ENCODE data around the gene SOD2. TPM values are rescaled to one million over a fixed set of nuclear protein-coding genes. Genes with fewer than 3 reads are reported as not detected.
"Not testable (repeated sequence)": the region's sequence is repeated elsewhere in the genome, so short reads cannot be mapped to it uniquely, and the experiment has no call there.

Gene SOD2
- total RNA-seq, 1 donor from 2014 or later, result 100 TPM

- Mint-ChIP-seq H3K36me3 (peaks cover 5% of the 10 kb centered on the region), H3K27me3 (no peaks in the 10 kb centered on the region), H3K27ac (no peak overlapping the region), H3K4me3 (no peak overlapping the region), H3K9me3 (no peaks in the 10 kb centered on the region), H3K4me1 (ENCODE audit: unreplicated experiment) (no peaks in the 10 kb centered on the region)
- DNase-seq (ENCODE audit: extremely low spot score, unreplicated experiment), result no peak
- no peak for TF ChIP-seq CTCF (conservative IDR thresholded peaks at IDR 0.05)
Observed at GRCh38 chr6:159715166-159715565, 22.1 kb upstream of the SOD2 start.

DNA sequence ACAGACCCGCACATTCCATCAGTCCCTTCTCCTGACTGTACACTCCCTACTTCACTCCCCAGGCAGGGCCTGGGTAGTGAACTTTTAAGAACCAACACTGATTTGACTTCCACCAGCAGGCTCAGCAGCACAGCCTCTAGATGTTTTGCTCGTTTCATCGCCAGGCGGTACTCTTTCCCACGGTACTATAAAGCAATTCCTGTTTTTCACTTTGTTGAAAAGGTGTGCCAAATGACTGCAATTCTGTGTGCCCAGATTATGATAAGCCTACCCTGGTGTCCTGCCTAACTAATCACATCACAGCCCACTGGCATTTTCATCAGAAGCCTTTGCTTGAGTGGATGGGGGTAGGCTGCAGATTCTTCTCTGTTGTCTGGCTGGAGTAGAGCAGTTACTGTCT is 21.4 kb upstream of the SOD2 start:
- Mint-ChIP-seq H3K4me1 (ENCODE audit: unreplicated experiment) (no peaks in the 10 kb centered on the region), H3K27ac (no peak overlapping the region), H3K4me3 (no peak overlapping the region), H3K27me3 (no peaks in the 10 kb centered on the region), H3K9me3 (no peaks in the 10 kb centered on the region), H3K36me3 (peaks cover 5% of the 10 kb centered on the region)
- DNase-seq (ENCODE audit: extremely low spot score, unreplicated experiment), result no peak
- no peak for TF ChIP-seq CTCF (conservative IDR thresholded peaks at IDR 0.05)

GRCh38 chr6:159713984-159714383 is 20.9 kb upstream of the SOD2 start:
- H3K36me3 Mint-ChIP-seq, result peaks cover 5% of the 10 kb centered on the region
- no peak overlapping the region for H3K4me3 Mint-ChIP-seq
- no peak for TF ChIP-seq CTCF (conservative IDR thresholded peaks at IDR 0.05)
- DNase-seq (ENCODE audit: extremely low spot score, unreplicated experiment), result no peak
- H3K27me3 Mint-ChIP-seq, result no peaks in the 10 kb centered on the region
- no peak overlapping the region for H3K27ac Mint-ChIP-seq
- no peaks in the 10 kb centered on the region for H3K4me1 Mint-ChIP-seq (ENCODE audit: unreplicated experiment)
- no peaks in the 10 kb centered on the region for H3K9me3 Mint-ChIP-seq

GRCh38 chr6:159712389-159712788 is 19.3 kb upstream of the SOD2 start:
- not testable (repeated sequence) for H3K9me3 Mint-ChIP-seq; DNase-seq (ENCODE audit: extremely low spot score, unreplicated experiment); H3K36me3 Mint-ChIP-seq; H3K4me3 Mint-ChIP-seq; H3K27ac Mint-ChIP-seq; H3K27me3 Mint-ChIP-seq; H3K4me1 Mint-ChIP-seq (ENCODE audit: unreplicated experiment)

GRCh38 chr6:159710603-159711002 is 17.6 kb upstream of the SOD2 start:
- not testable (repeated sequence) for H3K27ac Mint-ChIP-seq, H3K4me3 Mint-ChIP-seq, H3K9me3 Mint-ChIP-seq

GRCh38 chr6:159701413-159701999 is 8.5 kb upstream of the SOD2 start:
- TF ChIP-seq CTCF (conservative IDR thresholded peaks at IDR 0.05), result no peak
- Mint-ChIP-seq H3K27me3 (no peaks in the 10 kb centered on the region), H3K36me3 (peaks cover 4% of the 10 kb centered on the region), H3K9me3 (no peaks in the 10 kb centered on the region), H3K4me3 (no peak overlapping the region), H3K27ac (no peak overlapping the region), H3K4me1 (ENCODE audit: unreplicated experiment) (no peaks in the 10 kb centered on the region)
- no peak for DNase-seq (ENCODE audit: extremely low spot score, unreplicated experiment)

More at GRCh38 chr6:159710603-159711002, 17.6 kb upstream of the SOD2 start:
- not testable (repeated sequence) for H3K4me1 Mint-ChIP-seq (ENCODE audit: unreplicated experiment); H3K36me3 Mint-ChIP-seq; DNase-seq (ENCODE audit: extremely low spot score, unreplicated experiment); H3K27me3 Mint-ChIP-seq

DNA sequence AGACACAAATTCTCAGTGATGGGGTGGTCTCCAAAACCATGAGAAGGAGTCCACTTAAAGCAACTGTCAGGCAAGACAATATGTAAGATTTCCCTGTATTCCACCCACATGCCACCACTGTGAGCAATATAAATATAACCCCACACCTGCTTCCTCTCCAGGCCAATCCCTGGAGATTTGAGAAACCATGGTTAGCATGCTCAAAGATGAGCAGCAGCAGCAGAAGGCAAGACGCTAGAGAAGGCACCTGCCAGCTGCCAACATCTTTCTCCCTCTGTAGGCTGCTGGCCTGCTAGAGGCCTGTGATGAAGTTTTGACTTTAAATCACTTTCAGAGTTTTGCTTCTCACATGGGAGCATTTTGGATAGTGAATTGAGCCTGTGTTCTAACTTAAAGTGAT is 7.9 kb upstream of the SOD2 start:
- Mint-ChIP-seq H3K9me3 (no peaks in the 10 kb centered on the region), H3K4me1 (ENCODE audit: unreplicated experiment) (no peaks in the 10 kb centered on the region), H3K27ac (no peak overlapping the region), H3K4me3 (no peak overlapping the region), H3K36me3 (peaks cover 4% of the 10 kb centered on the region), H3K27me3 (no peaks in the 10 kb centered on the region)
- DNase-seq (ENCODE audit: extremely low spot score, unreplicated experiment), result no peak
- no peak for TF ChIP-seq CTCF (conservative IDR thresholded peaks at IDR 0.05)

Measured in type B pancreatic cell (in vitro differentiated cells).